Stimulated activated CD8-positive, alpha-beta memory T cell treated with anti-CD3 and anti-CD28 coated beads, Interleukin-12 subunit alpha, Interleukin-12 subunit beta, amount 100 ng/mL, for 24 hours (primary cell): ENCODE results near the gene SLC6A13.
"Not testable (repeated sequence)": the region's sequence is repeated elsewhere in the genome, so short reads cannot be mapped to it uniquely, and the experiment has no call there.

Source experiments
- DNase-seq: peaks from one replicate; pipeline ENCODE4 v3.0.0-alpha.2; 2020; ENCODE audit errors: extremely low read depth

SLC6A13 gene

DNA sequence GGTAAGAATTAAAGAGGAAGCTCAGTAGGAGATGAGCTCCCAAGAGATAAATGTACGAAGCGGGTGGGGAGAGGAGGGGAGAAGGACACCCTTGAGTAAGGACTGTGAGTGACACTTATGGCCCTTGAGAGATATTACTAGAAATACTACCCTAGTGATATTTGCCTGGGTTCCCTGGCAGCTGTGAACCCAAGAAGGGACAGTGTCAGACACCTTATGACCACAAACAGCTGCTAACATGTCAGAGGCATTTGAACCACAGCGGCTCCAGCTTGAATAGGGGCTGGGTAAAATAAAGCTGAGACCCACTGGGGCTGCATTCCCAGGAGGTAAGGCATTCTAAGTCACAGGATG, 29.0 kb downstream of the SLC6A13 start:
- no peak for DNase-seq

DNA sequence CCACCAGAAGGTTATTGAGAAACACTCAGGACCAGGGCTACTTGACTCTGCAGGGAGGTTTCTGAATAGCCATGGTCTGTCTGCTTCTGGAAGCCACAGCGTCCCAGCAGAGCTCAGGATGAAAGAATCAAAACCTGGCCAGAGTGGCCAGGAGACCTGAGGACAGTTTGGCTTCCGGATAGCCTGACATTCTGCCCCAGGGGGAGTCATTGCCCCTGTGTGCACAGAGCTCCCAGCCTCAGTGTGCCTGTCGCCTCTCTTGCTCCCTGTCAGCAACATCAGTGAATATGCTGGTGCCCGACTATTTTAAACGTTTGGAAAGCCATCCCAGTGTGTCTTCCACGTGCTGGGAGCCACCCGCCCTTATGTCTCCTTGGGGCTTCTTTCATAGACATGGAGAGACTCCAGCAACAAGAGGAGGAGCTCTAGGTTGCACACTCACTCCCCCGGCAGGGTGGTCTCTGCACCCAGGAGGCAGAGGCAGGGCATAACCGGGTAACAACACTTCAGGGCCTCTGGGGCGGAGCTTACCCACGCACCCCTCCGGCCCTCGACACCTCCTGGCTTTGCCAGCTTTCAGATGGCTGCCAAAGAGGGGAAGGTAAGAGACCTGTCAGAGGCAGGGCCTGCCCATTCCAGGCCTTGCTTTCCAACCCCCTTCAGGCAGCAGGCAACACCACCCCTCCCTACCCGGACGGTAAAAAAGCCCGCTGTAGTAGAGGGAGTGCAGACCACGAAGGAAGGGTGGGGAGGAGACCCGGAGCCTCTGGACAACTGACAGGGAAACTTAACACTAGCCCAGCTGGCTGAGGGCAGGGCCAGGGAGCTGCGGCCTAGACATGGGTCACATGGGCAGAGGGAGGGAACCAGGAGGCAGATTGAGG, 29.7 kb downstream of the SLC6A13 start:
- no peak for DNase-seq

DNA sequence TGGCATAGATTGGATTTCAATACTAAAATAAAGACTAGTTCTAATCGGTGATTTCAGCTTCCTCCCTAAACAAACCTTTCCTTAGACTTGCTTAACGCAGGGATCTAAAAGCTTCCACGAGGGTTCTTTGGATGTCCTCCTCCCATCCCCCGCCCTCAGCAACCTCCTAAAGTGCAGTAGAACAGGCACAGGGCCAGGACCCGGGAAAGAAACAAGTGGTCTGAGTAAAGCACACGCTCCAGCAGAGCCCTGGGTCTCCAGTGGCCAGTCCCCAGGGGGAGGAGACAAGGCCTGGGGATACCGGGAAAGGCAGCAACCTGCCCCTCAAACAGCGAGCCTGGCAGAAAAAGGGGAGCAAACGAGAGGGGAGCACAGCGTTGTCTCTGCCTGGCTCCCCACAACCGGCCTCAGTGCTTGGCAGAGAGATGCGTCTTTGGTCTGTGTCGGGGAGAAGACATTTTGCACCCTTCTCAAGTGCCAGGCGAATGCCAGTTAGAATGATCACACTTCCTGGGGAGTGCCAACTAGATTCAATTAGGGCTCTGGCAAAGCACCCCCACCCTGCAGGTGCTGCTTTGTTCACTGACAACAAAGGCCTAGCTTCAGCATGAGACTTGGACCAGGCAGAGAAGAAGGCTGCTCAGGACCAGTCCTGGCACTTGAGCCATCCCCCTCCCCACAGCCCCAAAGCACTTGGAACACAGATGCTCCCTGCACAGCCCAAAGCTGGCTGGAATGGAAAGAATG, 31.5 kb downstream of the SLC6A13 start:
- DNase-seq: no peak

DNA sequence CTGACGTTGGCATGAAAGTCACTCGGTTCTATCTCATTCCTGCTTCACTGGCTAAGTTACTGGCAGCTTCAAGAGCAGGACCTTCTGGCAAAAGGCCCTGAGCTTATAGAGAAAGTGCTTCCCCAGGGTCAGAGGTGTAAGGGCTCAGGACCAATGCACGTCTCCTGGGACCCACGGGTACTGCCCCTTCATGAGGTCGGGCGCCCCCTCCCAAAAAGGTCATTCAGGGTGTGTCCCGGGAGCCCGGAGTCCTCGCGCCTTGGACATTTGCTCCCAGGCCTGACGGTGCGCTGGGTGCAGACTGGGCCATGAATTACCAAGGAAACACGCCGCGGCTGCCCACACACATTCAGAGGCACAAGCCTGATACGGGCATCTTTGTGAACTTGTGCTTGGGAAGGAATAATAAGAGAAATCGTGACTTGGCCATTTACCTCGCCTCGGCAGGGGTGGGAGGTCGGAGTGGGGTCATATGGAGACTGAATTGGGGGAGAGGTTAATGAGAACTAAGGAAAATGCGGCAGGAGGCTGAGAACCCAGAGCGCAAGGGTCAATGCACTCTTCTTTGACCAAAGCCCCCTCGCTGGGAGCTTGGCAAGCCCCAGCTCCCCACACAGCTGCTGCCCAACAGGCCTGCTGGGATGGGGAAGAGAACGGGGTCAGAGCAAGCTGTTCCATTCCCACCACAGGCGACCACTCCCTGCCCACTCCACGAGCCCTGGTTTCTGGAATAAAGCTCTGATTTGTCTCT, 33.0 kb downstream of the SLC6A13 start:
- no peak for DNase-seq

DNA sequence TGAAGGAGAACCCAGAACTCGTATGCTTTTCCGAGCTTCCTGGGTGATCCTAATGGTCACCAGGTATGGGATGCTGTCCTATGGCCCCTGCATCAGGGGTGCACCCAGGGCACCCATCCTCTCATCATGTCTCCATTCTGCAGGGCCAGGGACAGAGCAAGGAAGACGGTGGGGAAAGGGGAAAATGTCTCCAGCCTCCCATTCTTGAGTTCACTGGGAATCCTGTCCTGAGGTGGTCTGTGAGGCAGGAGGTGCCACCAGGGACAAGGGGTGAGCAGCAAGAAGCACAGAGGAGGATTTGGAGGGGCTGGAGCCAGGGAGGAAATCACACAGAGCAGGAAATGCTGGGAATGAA, 33.8 kb downstream of the SLC6A13 start:
- no peak for DNase-seq

DNA sequence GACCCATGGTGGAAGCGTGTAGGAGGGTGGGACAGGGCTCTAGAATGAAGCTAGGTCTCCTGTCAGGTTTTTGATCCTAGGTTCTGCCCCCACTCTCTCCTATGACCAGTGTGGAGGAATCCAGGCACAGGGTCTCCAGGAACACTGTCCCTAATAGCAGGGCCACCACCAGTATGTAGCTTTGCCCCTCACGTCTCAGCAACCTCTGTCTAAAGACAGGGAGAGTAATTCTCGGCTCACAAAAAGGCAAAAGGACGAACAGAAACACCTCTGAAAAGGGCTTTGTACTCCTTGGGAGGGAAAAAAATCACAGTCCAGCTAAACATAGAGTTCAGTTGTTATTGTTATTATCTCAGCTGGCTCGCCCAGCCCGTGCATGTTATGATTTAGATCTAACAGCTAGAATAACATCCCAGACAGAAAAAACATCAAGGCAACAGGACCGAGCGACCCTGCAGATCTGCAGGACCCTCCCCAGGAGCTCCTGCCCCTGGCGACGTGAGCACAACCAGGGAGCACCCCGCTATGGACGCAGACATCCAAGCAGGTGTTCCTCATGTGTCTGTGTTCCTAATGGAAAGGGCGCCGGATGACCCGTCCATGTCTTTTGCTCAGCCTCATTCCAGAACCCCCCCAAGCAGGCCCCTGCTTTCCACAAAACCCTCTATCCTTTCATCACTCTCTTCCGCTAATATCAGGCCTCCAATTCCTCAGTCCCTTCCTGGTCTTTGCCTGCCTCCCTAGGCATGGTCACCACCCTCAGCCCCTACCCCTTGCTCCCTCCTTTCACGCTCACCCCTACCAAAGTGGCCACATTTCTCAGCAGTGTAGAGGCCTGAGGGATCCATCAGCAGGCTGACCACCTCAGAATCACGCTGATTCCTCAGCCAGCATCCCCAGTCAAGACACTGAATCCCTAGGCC, 34.5 kb downstream of the SLC6A13 start:
- DNase-seq: no peak

DNA sequence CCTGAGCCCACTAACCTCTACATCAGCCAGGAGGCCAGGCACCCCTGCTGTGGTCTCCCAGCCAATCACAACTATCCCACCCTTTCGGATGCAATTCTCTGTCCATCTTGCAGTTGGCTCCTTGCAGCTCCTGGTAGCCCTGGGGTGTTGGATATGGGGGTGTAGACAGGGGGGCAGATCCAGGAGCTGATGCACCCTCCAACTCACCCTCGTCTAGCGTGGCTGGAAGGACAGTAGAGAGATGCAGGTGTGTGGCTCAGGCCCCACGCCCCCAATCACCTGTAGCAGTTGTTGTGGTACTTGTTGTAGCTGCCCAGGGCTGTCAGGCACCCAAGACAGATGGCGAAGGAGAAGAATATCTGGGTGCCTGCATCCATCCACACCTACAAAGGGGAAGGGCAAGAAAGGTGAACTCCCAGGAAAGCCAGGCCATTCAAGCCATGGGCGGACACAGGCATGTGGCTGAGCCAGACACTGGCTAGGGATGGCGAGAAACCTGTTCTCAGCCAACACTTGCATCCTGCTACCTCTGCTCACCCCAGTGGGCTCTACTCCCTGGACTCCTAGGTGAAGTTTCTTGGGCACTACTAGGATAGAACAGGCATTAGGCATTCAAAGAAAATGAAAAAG, 35.2 kb downstream of the SLC6A13 start:
- DNase-seq: no peak

DNA sequence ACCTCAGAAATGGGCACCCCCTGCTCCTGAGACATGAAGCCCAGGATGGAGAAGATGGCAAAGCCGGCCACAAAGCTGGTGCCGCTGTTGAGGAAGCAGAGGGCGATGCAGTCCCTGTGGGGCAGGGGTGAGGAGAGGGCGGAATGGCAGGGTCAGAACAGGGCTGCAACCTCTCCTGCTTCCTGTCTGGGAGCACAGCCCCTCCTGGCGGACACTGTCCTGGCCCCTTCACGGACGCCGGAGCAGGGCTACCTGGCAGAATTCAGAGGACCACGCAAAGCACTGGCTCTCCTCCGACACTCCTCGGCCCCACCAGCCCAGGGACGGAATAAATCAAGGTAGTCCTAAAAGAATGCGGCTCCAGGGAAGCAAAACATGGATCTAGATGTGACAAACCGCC, 36.2 kb downstream of the SLC6A13 start:
- DNase-seq: no peak

DNA sequence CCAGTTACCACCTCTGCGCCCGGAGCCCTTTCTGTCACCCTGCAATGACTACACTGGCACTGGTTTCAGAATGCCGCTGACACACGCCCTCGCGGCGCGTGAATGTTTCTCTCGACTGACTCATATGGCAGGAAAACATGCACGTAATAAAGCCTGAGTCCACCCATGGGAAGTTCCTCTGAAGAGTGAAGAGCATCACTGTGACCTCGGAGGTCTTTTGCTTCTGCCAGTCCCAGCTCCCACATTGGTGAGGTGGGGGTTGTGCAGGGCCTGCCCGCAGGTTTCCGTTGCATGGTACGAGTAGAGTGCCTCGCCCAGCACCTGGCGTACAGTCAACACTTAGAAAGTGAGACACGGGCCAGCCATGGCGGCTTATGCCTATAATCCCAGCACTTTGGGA, 37.6 kb downstream of the SLC6A13 start:
- no peak for DNase-seq

DNA sequence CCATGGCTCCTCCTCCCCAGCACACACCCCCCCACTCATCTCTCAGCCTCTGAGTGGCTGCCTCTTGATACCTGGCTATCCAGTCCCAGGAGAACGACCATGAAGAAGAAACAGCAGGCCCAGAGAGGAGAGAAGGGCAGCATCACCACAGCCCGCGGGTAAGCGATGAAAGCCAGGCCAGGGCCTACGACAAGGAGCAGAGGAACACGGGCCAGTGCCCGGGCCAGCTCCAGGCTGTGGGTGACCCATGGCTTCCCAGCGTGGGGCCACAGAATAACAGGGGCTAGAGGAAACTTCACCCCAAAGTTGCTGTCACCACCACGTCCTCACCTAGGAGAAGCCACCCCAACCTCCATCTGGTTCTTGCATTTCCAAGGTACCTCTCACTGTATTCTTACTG, 38.3 kb downstream of the SLC6A13 start:
- no peak for DNase-seq

DNA sequence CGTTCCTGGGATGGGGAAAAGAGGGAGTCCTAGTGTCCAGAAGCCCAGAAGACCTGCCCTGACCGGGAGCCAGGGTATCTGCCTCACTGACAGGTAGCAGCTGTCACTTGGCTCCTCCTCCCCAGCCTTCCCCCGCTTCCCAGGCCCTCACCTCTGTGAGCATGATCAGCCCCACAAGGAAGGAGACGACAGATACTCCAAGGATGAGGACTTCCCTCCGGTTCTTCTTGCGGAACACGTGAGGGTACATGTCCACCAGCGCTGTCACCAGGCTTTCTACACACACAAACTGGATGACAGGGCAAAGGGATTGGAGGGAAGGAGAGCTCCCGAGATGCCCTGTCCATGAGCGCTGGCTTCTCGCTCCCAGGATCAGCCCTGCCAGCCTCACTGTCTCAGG, 38.8 kb downstream of the SLC6A13 start:
- DNase-seq: no peak

DNA sequence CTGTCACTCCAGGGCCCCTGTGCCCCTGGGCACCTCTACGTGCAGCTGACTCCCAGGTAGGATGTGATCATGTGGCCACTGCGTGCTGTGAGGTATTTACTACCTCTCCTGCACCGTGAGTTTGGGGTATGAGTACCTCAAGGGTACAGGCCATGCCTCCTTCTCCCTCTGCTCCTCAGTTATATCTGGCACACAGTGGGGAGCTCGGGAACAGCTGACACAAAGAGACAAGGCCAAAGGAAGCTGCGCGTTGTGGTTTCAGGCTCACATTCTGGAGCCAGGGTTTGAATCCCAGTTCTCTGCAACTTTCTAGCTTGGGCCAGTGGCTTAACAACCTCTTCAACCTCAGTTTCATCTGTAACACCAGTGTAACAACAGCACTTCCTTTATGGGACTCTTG, 40.9 kb downstream of the SLC6A13 start:
- no peak for DNase-seq

DNA sequence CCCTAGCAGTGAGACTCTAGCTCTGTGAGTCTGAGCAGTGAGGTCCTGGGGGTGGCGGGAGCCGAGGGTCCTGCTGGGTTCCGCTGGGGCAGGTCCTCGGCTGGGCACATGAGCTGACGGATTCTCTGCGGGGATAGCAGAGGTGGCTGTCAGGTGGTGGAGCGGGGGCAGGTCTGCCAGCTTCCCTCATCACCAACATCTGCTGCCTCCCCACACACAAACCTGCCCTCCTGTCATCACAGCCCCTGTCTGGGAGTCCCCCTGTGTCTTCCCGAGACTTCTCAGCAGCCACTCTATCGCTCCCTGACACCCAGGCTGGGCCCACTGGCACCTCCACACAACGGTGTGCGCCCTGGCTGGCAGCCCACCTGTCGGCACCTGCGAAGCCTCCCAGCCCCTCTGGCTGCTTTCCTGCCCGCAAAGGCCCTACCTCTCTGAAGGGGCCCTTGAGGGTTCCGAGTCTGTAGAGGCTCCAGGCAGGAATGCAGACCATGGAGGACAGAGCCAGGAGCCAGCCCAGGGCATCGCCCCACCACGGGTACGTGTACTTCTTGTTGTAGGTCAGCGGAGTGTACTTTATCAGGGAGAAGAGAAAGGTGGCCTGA, 41.6 kb downstream of the SLC6A13 start:
- no peak for DNase-seq

DNA sequence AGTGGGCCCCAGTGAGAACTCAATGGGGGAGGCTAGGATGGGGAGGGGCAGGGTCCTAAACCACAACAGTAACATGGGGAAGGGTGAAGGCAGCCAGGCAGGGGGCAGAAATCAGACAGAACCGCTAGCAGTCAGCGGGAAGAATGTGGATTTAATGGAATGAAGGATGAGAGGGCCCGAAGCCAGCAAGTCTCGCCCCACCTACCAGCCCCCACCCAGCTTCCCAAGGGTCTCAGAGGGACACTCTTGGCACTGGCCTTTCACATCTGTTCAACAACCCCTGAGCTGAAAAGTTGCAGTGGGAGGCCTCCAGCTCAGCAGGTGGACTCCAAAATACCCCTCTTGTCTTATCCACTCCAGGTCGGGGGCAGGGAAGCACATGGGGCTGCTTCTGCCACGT, 42.1 kb downstream of the SLC6A13 start:
- no peak for DNase-seq

DNA sequence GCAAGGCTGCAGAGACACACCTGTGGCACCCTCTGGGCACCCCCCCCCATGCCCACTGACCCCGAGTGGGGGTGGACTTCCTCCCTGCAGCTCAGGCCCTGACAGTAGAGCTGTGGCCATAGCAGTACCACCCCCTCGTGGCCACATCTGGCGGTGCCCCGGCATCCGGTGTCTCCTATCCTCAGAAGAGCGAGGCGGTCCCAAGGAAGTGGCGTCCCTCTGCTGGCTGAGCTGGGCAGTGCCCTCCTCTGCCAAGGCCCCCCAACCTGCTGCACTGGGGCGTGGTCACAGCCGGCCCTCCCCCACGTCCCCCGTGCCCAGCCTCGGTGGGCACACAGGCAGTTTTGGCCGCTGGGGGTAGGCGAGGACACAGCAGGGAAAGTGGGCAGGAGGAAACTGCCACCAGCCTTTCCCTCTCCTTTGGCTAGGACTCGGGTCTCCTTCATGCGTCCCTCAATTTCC, 42.7 kb downstream of the SLC6A13 start:
- peak; percentile 24 for DNase-seq

DNA sequence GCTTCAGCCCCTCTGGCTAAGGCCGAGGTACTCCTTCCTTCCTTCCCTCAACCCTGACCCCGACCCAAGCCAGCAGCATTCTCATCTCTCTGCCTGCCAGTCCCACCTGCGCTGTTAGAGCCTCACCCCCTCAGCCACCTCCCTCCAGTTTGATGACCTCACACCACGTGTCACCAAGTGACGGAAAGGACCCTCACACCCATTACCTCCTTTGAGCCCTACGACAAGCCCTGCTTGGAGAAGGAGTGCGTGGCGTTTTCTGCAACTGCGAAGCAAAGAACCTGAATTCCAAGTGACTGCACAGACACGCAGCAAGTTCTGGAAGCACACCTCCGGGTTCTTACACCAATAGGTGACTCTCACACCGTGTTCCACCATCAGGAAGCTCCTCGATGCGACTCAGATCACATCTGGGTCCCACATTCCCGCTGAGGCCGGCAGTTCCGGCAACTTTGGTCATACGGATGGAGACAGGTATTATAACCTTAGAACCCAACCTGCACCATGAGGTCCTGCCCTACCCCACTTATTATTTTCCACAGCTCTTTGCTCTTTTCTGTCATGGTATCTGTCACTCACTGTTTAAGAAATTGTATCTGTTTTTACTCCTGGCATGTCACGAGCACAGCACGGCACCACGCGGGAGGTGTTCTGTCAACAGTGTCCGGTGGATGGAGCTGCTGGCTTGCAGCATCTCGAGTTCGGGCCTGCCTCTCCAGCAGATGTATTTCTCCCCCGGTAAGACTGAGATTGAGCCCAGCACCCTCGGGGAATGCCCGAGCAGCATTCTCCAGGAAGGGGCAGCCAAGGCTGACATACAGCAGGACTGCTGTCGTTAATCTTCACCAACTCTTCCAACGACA, 43.7 kb downstream of the SLC6A13 start:
- no peak for DNase-seq

DNA sequence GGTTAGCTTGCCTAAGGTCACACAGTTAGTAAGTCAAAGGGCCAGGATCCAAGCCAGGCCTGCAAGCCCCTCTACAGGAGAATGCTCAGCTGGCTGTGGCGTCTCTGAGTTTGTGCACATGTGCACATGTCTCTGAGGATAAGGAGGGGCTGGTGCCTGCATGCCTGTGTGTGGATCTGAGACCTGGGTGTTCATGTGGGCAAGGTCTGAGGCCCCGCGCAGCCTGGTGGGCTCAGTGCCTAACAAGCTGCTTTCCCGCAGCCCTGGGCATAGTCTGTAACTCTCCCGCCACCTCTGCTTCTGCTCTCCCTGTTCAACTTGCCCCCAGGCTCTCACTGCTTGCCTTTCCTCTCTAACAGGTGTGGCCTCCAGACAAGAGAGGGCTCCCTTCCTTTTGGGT, 44.4 kb downstream of the SLC6A13 start:
- no peak for DNase-seq

DNA sequence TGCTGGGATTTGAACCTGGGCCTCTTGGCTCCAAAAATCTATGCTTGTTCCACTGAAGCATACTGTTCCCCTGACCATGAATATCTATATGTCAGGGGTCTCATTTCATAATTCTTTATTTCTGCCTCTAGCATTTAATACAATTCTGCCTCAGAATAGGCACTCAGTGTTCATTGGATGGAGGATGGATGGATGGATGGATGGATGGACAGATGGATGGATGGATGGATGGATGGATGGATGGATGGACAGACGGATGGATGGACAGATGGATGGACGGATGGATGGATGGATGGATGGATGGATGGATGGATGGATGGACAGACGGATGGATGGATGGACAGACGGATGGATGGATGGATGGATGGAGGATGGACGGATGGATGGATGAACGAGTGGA, 45.6 kb downstream of the SLC6A13 start:
- DNase-seq: not testable (repeated sequence)

DNA sequence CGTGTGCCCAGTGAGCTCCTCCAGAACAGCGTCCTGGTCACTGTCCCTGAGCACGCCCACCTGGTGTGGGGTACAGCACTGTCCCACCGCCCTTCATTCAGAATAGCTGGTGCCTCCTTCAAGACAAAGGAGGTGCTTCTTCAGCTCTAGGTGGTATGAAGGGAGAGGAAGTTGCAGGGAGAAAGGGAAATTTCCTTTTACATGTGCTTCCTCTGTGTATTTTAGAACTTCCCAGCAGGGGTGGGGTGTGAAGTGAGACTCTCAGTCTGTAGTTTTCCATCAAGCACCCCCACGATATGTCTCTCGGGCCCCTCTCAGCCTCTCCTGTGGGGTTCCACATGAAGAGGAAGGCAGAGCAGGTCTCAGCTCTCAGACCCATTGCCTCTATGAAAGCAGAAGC, 47.5 kb downstream of the SLC6A13 start:
- DNase-seq: no peak
